Natural killer cell (primary cell): ENCODE data around the gene C3orf20. TPM values are rescaled to one million over a fixed set of nuclear protein-coding genes. Genes with fewer than 3 reads are reported as not detected.
"Not testable (repeated sequence)": the region's sequence is repeated elsewhere in the genome, so short reads cannot be mapped to it uniquely, and the experiment has no call there.

ENCODE experiments used
- ATAC-seq, 3 donors: fragments of 150-1000 bp in 2 of 3; fragments of 200-7000 bp in 1 of 3; cut with Tn5 transposase; 1 replicate in 1 of 3; 2 replicates in 2 of 3; pipeline ENCODE4 v1.10.0; 2021; ENCODE audit warnings: mild to moderate bottlenecking in 2 of 3, moderate library complexity in 2 of 3
- DNase-seq, 2 donors: peaks; one replicate each; pipeline versions ENCODE4 v3.0.0 to v3.0.0-alpha.2; 2013 to 2021; ENCODE audit warnings: mixed read lengths in 1 of 2
- H3K27ac ChIP-seq: one replicate; pipeline ENCODE4 v1.5.1; 2013; ENCODE audit warnings: mild to moderate bottlenecking, low read length
- H3K27me3 ChIP-seq: one replicate; pipeline ENCODE4 v1.6.1; 2013; ENCODE audit warnings: low read length; ENCODE audit not compliant: control insufficient read depth, insufficient read depth
- H3K36me3 ChIP-seq: one replicate; pipeline ENCODE4 v1.6.1; 2013; ENCODE audit warnings: low read length; ENCODE audit not compliant: control insufficient read depth, insufficient read depth
- H3K4me1 ChIP-seq: one replicate; pipeline ENCODE4 v1.6.1; 2013; ENCODE audit warnings: low read length; ENCODE audit not compliant: control insufficient read depth, insufficient read depth
- H3K4me3 ChIP-seq: one replicate; pipeline ENCODE4 v1.5.1; 2013; ENCODE audit warnings: low read length
- H3K9me3 ChIP-seq: one replicate; pipeline ENCODE4 v1.6.1; 2013; ENCODE audit warnings: low read length; ENCODE audit not compliant: control insufficient read depth, insufficient read depth
- H3K27ac Mint-ChIP-seq, 2 donors: one replicate each; pipeline ENCODE4 v1.8.0; 2022; ENCODE audit warnings: mild to moderate bottlenecking in 2 of 2, mixed read lengths in 2 of 2, moderate library complexity in 1 of 2
- H3K27me3 Mint-ChIP-seq, 2 donors: one replicate each; pipeline ENCODE4 v1.8.0; 2022; ENCODE audit warnings: low read depth in 2 of 2, mixed read lengths in 2 of 2
- H3K36me3 Mint-ChIP-seq: one replicate; pipeline ENCODE4 v1.8.0; 2022; ENCODE audit warnings: mixed read lengths
- H3K4me1 Mint-ChIP-seq, 2 donors: one replicate each; pipeline ENCODE4 v1.8.0; 2022; ENCODE audit warnings: mixed read lengths in 2 of 2
- H3K4me3 Mint-ChIP-seq: one replicate; pipeline ENCODE4 v1.8.0; 2022; ENCODE audit warnings: mild to moderate bottlenecking, moderate library complexity, mixed read lengths
- H3K9me3 Mint-ChIP-seq, 2 donors: one replicate each; pipeline ENCODE4 v1.8.0; 2022; ENCODE audit warnings: mixed read lengths in 2 of 2
- CTCF ChIP-seq: fragments of 200-600 bp; IDR thresholded peaks from one replicate; pipeline ENCODE4 v1.8.0; 2022; ENCODE audit warnings: antibody characterized with exemption
- WGBS: methylation state at CpG from one replicate; pipeline ENCODE4 v1.1.7; 2013; ENCODE audit warnings: missing lambda C conversion rate; ENCODE audit not compliant: insufficient coverage; 5-methylcytosine and 5-hydroxymethylcytosine counted together
- intact Hi-C: fragments of 100-400 bp; cut with micrococcal nuclease; formaldehyde crosslinking; loops from one replicate; pipeline ENCODE4 v1.14.2; 2022
- total RNA-seq, 4 donors: library from RNA; stranded (reverse); fragments of 120-200 nt in 1 of 4; gene quantifications; one replicate each; pipeline versions ENCODE4 v1.2.3 to v1.2.4, GENCODE V29; 2013 to 2022

The C3orf20 gene
- total RNA-seq, 3 donors from 2014 or later (not counting 1 experiment from before 2014, with no cell fraction given), result 0.14 TPM; not detected in 2

GRCh38 chr3:14750650-14751049, 75.7 kb downstream of the C3orf20 start:
- peaks cover 6 to 7% of the 10 kb centered on the region in 2 donors for H3K9me3 Mint-ChIP-seq
- peaks cover 15 to 61% of the 10 kb centered on the region in 2 donors for H3K27me3 Mint-ChIP-seq
- H3K4me3 ChIP-seq, result no peak overlapping the region
- no peaks in the 10 kb centered on the region for H3K4me1 ChIP-seq
- H3K27ac ChIP-seq, result no peak overlapping the region
- intact Hi-C loops, result no loop called here
- no peak overlapping the region for H3K27ac Mint-ChIP-seq
- H3K4me1 Mint-ChIP-seq, result no peaks in the 10 kb centered on the region
- H3K36me3 Mint-ChIP-seq, result peaks cover 10% of the 10 kb centered on the region
- H3K4me3 Mint-ChIP-seq, result no peak overlapping the region
- no peak for TF ChIP-seq CTCF
- DNase-seq (no peak), ATAC-seq (no peak)
- peaks cover 7% of the 10 kb centered on the region for H3K27me3 ChIP-seq
- no peaks in the 10 kb centered on the region for H3K9me3 ChIP-seq
- no CpG with 5 or more reads among the region's 1 CpG for WGBS
- H3K36me3 ChIP-seq, result no peaks in the 10 kb centered on the region

GRCh38 chr3:14752979-14753378, 78.0 kb downstream of the C3orf20 start:
- peaks cover 17 to 49% of the 10 kb centered on the region in 2 donors for H3K27me3 Mint-ChIP-seq
- intact Hi-C loops, result not testable (repeated sequence)

GRCh38 chr3:14757153-14757700, 82.3 kb downstream of the C3orf20 start:
- DNase-seq (no peak), ATAC-seq (peak in 1 of 3 donors; percentile 22)
- TF ChIP-seq CTCF, result no peak
- peaks cover 0 to 6% of the 10 kb centered on the region in 2 donors for H3K4me1 Mint-ChIP-seq
- no peak overlapping the region for H3K27ac Mint-ChIP-seq
- peaks cover 9 to 11% of the 10 kb centered on the region in 2 donors for H3K27me3 Mint-ChIP-seq
- H3K27ac ChIP-seq, result no peak overlapping the region
- no peaks in the 10 kb centered on the region for H3K36me3 Mint-ChIP-seq
- H3K36me3 ChIP-seq, result no peaks in the 10 kb centered on the region
- H3K4me3 Mint-ChIP-seq, result no peak overlapping the region
- no peaks in the 10 kb centered on the region for H3K4me1 ChIP-seq
- peaks cover 0 to 2% of the 10 kb centered on the region in 2 donors for H3K9me3 Mint-ChIP-seq
- H3K4me3 ChIP-seq, result no peak overlapping the region
- no peaks in the 10 kb centered on the region for H3K9me3 ChIP-seq
- intact Hi-C loops, result no loop called here
- 92% methylated on average over 14 of the region's 14 CpGs for WGBS
- no peaks in the 10 kb centered on the region for H3K27me3 ChIP-seq

More at GRCh38 chr3:14752979-14753378, 78.0 kb downstream of the C3orf20 start:
- H3K4me1 ChIP-seq, H3K4me3 ChIP-seq, DNase-seq, H3K4me1 Mint-ChIP-seq, H3K27ac Mint-ChIP-seq, H3K36me3 ChIP-seq, H3K27ac ChIP-seq, H3K27me3 ChIP-seq, H3K9me3 ChIP-seq, H3K4me3 Mint-ChIP-seq, H3K9me3 Mint-ChIP-seq, ATAC-seq: not testable (repeated sequence)
- peaks cover 10% of the 10 kb centered on the region for H3K36me3 Mint-ChIP-seq

- Mint-ChIP-seq H3K27ac (no peak overlapping the region), H3K4me1 (peaks cover 0 to 6% of the 10 kb centered on the region in 2 donors), H3K27me3 (peaks cover 6 to 17% of the 10 kb centered on the region in 2 donors), H3K36me3 (no peaks in the 10 kb centered on the region), H3K9me3 (no peaks in the 10 kb centered on the region), H3K4me3 (no peak overlapping the region)
- H3K27me3 ChIP-seq, result no peaks in the 10 kb centered on the region
- H3K4me1 ChIP-seq, result no peaks in the 10 kb centered on the region
- H3K4me3 ChIP-seq, result no peak overlapping the region
- no peak for ATAC-seq
- DNase-seq, result no peak
- TF ChIP-seq CTCF, result no peak
- no peak overlapping the region for H3K27ac ChIP-seq
- H3K9me3 ChIP-seq, result no peaks in the 10 kb centered on the region
- 95% methylated on average over 4 of the region's 4 CpGs for WGBS
- intact Hi-C loops, result no loop called here
- no peaks in the 10 kb centered on the region for H3K36me3 ChIP-seq
Observed at GRCh38 chr3:14758297-14758696, 83.4 kb downstream of the C3orf20 start.
